ENCODE measurements around the gene TBL3.

DNA sequence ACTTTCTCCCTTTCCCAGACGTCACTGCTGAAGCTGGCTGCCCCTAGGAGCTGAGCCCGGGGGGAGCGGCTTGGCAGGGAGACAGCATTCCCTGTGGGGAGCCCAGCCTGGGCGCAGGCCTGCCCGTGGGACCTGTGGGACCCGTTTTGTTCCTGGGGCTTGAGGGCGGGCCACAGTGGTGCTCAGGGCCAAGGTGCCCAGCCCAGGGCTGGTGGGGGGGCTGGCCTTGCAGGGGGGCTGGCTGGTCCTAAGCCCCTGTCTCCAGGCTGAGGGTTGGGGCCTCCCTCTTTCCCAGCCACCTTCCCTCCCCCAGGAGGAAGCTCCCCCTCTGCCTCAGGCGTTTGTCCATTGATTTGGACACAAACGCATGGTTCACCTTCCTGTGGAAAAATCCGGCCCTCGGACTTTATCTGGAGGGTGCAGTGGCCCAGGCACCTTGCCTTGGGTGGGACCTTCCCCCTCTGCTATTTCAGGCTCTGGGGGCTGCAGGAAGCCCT is 59.3 kb downstream of the TBL3 start:
- TF ChIP-seq, protein P1, sequence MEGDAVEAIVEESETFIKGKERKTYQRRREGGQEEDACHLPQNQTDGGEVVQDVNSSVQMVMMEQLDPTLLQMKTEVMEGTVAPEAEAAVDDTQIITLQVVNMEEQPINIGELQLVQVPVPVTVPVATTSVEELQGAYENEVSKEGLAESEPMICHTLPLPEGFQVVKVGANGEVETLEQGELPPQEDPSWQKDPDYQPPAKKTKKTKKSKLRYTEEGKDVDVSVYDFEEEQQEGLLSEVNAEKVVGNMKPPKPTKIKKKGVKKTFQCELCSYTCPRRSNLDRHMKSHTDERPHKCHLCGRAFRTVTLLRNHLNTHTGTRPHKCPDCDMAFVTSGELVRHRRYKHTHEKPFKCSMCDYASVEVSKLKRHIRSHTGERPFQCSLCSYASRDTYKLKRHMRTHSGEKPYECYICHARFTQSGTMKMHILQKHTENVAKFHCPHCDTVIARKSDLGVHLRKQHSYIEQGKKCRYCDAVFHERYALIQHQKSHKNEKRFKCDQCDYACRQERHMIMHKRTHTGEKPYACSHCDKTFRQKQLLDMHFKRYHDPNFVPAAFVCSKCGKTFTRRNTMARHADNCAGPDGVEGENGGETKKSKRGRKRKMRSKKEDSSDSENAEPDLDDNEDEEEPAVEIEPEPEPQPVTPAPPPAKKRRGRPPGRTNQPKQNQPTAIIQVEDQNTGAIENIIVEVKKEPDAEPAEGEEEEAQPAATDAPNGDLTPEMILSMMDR (conservative IDR thresholded peaks at IDR 0.05; ENCODE audit: low read length): no peak
- TF ChIP-seq EZH2phosphoT487 (IDR thresholded peaks at IDR 0.05; ENCODE audit: borderline replicate concordance, low read depth, low read length): no peak
